Right kidney (tissue), 9 donors: ENCODE measurements around the gene HSF2.
A peak's percentile ranks its signal among the peaks of the same experiment; 100 is the strongest.

Experiments used
- DNase-seq: peaks from one replicate; pipeline ENCODE4 v3.0.0-alpha.2; 2016
- long read RNA-seq, 8 donors: transcript quantifications; one replicate each; lab custom pipeline, GENCODE V29; 2026

The HSF2 gene
- long read RNA-seq, donor 1, transcript HSF2-202 (12 exons, 2,643 nt): major isoform, 8 of 11 reads
- long read RNA-seq, donor 1, partial matches to known transcripts: 0 of 11 reads
- long read RNA-seq, donor 1, other reads (novel, unspliced or antisense): 0 of 11 reads
- long read RNA-seq, donor 2, partial matches to known transcripts: 0 of 3 reads
- long read RNA-seq, donor 2, other reads (novel, unspliced or antisense): 0 of 3 reads
- long read RNA-seq, donor 3, partial matches to known transcripts: 0 of 3 reads
- long read RNA-seq, donor 3, other reads (novel, unspliced or antisense): 0 of 3 reads
- long read RNA-seq, donor 4, transcript HSF2-202 (12 exons, 2,643 nt): major isoform, 5 of 10 reads
- long read RNA-seq, donor 4, partial matches to known transcripts: 0 of 10 reads
- long read RNA-seq, donor 4, other reads (novel, unspliced or antisense): 0 of 10 reads
- long read RNA-seq, donor 5, transcript HSF2-202 (12 exons, 2,643 nt): major isoform, 10 of 13 reads
- long read RNA-seq, donor 5, partial matches to known transcripts: 0 of 13 reads
- long read RNA-seq, donor 5, other reads (novel, unspliced or antisense): 0 of 13 reads
- long read RNA-seq, donor 6, transcript HSF2-202 (12 exons, 2,643 nt): major isoform, 8 of 9 reads
- long read RNA-seq, donor 6, partial matches to known transcripts: 0 of 9 reads
- long read RNA-seq, donor 6, other reads (novel, unspliced or antisense): 0 of 9 reads
- long read RNA-seq, donor 7, partial matches to known transcripts: 120 of 128 reads
- long read RNA-seq, donor 7, other reads (novel, unspliced or antisense): 0 of 128 reads
- long read RNA-seq, donor 8, partial matches to known transcripts: 0 of 5 reads
- long read RNA-seq, donor 8, other reads (novel, unspliced or antisense): 0 of 5 reads

GRCh38 chr6:122399348-122400120, at the start of gene HSF2:
Gene HSF2 (plus strand): TSS chr6:122399652. CDS start chr6:122399738, 86 bp downstream.
- peak; percentile 90 for DNase-seq

DNA sequence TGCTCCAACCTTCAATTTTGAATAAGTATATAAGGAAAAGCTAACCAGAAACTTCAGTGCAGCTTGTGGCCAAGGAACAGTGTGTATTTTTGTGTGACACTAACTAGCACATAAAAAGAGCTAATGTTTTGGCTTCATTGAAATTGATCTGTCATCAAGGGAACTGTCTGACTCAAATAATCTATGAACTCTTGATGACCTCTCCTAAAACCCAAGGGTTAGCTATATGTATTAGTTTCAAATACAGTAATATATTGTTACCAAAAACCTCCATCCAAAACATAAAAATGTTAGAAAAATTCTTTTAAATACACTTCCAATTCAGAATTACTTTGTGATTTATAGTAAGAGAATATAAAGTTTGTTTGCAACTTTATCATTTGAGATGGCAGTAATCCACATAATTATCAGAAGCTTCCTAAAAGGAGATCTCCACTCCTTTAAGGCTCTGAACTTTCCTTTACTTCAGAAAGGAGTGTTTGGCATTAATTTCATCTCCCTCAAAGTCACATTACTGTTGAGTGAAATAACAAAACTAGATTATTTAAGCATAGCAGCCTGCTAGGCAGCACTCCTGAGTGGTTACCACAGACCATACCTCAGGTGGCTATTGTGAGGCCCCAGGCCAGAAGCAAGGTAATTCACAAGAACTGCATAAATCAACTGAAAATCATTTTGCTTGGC, 46.3 kb upstream of the HSF2 start:
- no peak for DNase-seq

- no peak for DNase-seq
Observed at GRCh38 chr6:122360809-122361208, 38.6 kb upstream of the HSF2 start.

GRCh38 chr6:122361314-122361979, 38.0 kb upstream of the HSF2 start:
- DNase-seq: no peak

- no peak for DNase-seq
Observed at GRCh38 chr6:122363769-122364483, 35.5 kb upstream of the HSF2 start.

DNA sequence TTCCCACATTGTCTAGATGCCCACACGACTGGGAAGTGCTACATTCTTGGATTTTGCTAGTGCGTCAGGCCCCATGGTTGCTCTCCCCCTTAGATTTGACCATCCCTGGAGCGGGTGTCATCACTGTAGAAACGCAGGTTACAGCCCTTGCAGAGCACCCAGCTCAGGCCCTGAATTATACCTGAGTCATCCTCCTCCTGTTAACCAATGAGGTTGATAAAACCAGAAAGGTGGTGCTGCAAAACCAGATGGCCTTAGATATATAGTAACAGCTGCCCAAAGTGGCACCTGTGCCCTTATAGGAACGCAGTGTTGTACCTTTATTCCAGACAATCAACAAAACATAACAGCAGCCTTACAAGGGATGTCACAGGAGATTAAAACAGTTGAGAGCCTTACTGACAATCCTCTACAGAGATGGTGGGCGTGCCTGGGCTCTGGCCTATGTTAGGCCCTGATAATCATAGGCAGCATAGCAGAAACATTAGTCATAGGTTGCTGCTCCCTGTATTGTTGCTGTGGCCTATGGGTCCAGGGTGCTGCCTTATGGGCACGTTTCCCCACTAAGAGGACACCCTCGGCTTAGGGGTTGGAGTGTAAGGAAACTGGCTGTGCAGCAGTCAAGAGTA, 33.6 kb upstream of the HSF2 start:
- DNase-seq: no peak

DNA sequence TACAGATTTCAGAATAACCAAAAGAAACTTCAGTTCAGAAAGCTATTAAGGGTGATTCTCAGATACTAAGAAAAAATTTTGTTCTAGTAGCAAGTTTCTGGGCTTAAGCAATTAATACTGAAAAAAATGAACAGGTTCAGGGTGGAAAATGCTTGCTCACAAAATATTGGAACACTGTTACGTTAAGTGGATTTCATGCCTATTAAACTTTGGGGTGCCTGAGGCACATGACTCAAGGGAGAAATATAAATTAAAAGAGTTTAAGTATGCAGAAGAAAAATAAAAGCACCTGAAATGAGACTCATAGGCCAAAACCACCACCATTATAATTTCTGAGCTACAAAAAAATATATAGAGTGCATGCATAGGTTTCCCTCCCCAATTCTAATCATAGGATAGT, 32.3 kb upstream of the HSF2 start:
- no peak for DNase-seq

GRCh38 chr6:122369536-122369935, 29.9 kb upstream of the HSF2 start:
- no peak for DNase-seq

DNA sequence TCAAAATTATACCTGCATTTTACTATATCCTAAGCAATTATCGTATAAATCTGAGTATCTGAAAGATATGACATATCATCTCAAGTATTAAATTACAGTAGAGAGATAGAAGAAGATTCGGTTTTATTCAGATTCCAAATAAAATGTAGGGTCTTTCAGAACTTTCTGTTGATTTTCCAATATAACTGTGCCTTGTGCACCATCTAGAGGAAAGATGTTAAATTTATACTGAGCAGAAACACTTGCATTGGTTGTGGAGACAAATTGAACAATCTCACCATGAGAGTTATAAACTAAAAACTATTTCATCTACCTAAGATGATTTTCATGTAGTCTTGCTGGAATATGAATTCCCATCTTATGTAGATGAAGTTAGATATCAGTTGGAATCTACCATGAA, 26.8 kb upstream of the HSF2 start:
- DNase-seq: no peak

- no peak for DNase-seq
Observed at GRCh38 chr6:122374307-122374706, 25.1 kb upstream of the HSF2 start.

GRCh38 chr6:122376246-122376645, 23.2 kb upstream of the HSF2 start:
- DNase-seq: no peak

DNA sequence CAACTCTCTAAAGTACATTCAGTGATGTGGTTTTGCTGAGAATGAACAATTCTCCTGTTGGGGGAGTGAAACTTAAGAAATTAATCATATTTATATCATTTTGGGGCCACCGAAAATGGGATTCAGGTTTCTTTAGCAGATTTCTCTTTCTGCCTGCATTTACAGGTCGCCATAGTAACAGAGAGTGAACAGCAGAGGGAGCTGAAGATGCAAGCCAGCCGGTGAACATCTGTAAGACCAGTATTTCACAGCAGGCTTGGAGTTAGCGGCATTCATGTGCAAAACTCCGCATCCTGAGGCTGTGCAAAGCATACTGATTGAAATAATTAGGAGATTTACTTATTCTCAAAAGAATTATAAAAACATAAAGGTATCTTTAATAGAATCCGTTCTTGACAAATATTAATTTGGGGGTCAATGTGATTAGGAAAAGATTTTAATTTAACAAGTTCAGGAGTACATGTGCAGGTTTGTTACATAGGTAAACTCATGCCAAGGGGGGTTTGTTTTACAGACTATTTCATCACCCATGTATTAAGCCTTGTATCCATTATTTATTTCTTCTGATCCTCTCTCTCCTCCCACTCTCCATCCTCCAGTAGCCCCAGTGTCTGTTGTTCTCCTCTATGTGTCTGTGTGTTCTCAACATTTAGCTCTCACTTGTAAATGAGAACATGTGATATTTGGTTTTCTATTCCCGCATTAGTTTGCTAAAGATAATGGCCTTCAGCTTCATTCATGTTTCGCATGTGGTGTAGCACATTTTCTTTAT, 17.8 kb upstream of the HSF2 start:
- DNase-seq: peak; percentile 25

DNA sequence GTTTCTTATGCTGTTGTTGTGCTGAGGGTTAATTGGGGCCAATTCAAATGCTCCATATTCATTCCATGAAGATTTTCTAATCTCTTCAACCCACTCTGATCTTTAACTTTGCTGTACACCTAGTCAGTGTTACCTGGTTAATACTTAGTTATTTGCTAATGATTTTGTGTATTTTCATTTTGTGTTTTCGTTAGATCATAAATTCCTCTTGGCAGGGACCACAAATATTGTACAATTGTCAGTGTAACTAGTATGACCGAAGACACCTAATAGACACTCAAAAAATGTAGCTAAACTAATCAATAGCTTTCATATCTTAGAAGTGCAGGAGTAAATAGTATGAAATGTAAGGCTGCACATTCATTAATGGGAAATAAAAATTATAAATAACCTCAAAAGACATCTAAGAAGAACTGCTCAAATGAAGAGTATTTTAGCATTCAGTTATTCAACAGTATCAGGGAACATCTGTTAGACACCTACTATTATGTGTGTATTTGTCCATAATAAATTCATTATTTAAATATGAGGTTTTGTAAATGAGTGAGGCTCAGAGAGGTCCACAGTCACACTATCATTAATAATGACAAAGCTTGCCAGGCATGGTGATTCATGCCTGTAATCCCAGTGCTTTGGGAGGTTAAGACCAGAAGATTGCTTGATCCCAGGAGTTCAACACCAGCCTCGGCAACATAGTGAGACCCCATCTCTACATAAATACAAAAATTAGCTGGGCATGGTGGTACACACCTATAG, 13.4 kb upstream of the HSF2 start:
- DNase-seq: no peak

- DNase-seq: no peak
Observed at GRCh38 chr6:122388945-122389344, 10.5 kb upstream of the HSF2 start.

- no peak for DNase-seq
Observed at GRCh38 chr6:122389704-122390372, 9.6 kb upstream of the HSF2 start.

DNA sequence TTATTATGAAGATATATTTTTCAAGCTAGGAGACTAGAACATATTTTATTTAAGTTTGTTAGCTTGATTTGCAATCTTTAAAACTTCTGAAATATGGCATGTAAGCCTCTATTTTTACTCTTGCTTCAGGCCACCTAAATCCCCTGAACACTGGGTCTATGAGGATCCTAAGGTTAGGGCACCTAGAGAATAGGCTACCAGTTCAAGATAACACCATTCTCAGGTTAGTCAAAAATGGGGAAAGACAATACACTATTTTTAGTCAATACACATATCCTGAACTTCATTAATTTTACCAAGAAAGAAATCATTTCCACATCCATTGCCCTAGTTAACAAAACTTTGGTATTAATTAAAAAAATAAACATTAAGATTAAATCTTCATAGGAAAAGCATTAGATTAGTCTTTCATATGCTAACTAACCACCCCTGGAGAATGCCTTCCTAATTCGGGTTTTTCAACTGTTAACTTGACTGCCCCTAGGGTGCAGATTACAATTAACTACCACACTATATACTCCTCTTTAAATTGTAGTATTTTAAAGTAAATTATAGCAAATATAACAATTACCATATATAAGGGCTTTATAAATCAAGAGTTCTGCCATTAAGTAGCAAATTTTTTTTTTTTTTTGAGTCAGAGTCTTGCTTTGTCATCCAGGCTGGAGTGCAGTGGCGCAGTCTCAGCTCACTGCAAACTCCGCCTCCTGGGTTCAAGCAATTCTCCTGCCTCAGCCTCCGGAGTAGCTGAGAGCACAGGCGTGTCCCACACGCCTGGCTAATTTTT, 6.7 kb upstream of the HSF2 start:
- DNase-seq: no peak

DNA sequence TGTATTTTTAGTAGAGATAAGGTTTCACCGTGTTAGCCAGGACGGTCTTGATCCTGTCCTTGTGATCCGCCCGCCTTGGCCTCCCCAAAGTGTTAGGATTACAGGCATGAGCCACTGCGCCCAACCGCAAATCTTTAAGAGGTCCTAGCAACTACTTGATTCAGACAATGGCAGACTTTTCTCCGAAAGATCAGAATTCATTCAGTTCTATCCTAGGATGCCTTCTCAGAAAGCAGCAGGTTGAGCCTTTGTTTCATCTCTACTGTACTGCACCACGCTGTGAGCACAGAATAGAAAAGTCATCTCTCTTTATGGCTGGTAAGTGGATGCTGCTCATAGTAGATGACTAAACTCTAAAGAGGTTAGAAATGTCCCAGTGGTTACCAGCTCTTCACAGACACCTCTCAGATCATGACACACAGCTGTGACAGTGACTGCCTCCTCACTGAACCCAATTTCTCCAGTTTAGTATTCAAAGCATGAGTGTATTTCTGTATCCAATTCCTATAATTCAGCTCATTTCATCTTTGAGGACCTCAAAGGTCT, 6.0 kb upstream of the HSF2 start:
- no peak for DNase-seq
